NCI-H2196 treated with DMSO at 0.1 percent for 48 hours (cell line): ENCODE results near the gene RABGAP1L.
"Not testable (repeated sequence)": the region's sequence is repeated elsewhere in the genome, so short reads cannot be mapped to it uniquely, and the experiment has no call there.

Source experiments
- DNase-seq: peaks from one replicate; lab custom pipeline; 2025; ENCODE audit not compliant: unreplicated experiment; lab: John Stamatoyannopoulos, UW

The RABGAP1L gene

GRCh38 chr1:174543421-174543820 lies 384.1 kb downstream of the RABGAP1L start:
- DNase-seq = not testable (repeated sequence)

- DNase-seq = no peak
Measured at GRCh38 chr1:174550296-174550695, 391.0 kb downstream of the RABGAP1L start.

- no peak for DNase-seq
Measured at GRCh38 chr1:174556392-174556791, 397.1 kb downstream of the RABGAP1L start.

GRCh38 chr1:174568551-174568950 lies 409.2 kb downstream of the RABGAP1L start:
- no peak for DNase-seq

- DNase-seq = no peak
Measured at GRCh38 chr1:174569240-174569639, 409.9 kb downstream of the RABGAP1L start.

- DNase-seq = no peak
Measured at GRCh38 chr1:174572771-174573170, 413.5 kb downstream of the RABGAP1L start.

GRCh38 chr1:174576120-174576519 lies 416.8 kb downstream of the RABGAP1L start:
- DNase-seq = not testable (repeated sequence)

GRCh38 chr1:174577681-174578080 lies 418.4 kb downstream of the RABGAP1L start:
- no peak for DNase-seq

- DNase-seq = no peak
Measured at GRCh38 chr1:174580801-174581200, 421.5 kb downstream of the RABGAP1L start.

- DNase-seq = no peak
Measured at GRCh38 chr1:174583316-174583715, 424.0 kb downstream of the RABGAP1L start.

GRCh38 chr1:174584071-174584470 lies 424.8 kb downstream of the RABGAP1L start:
- DNase-seq = no peak

- DNase-seq = not testable (repeated sequence)
Measured at GRCh38 chr1:174588618-174589017, 429.3 kb downstream of the RABGAP1L start.

GRCh38 chr1:174605198-174605597 lies 445.9 kb downstream of the RABGAP1L start:
- DNase-seq = no peak

- DNase-seq = no peak
Measured at GRCh38 chr1:174606471-174606870, 447.2 kb downstream of the RABGAP1L start.

GRCh38 chr1:174617905-174618304 lies 458.6 kb downstream of the RABGAP1L start:
- DNase-seq = not testable (repeated sequence)

- DNase-seq = no peak
Measured at GRCh38 chr1:174623324-174624035, 464.2 kb downstream of the RABGAP1L start.

GRCh38 chr1:174626031-174627025 lies 467.0 kb downstream of the RABGAP1L start:
- DNase-seq = no peak

GRCh38 chr1:174637487-174637886 lies 478.2 kb downstream of the RABGAP1L start:
- no peak for DNase-seq

- no peak for DNase-seq
Measured at GRCh38 chr1:174639461-174639860, 480.1 kb downstream of the RABGAP1L start.

- DNase-seq = no peak
Measured at GRCh38 chr1:174640783-174641182, 481.5 kb downstream of the RABGAP1L start.

GRCh38 chr1:174642393-174642792 lies 483.1 kb downstream of the RABGAP1L start:
- no peak for DNase-seq

GRCh38 chr1:174643206-174643605 lies 483.9 kb downstream of the RABGAP1L start:
- DNase-seq = no peak
